ENCODE results near the gene TAF1D.

GRCh38 chr11:93767018-93767417 lies 25.7 kb upstream of the TAF1D start:
- TF ChIP-seq, protein P1, sequence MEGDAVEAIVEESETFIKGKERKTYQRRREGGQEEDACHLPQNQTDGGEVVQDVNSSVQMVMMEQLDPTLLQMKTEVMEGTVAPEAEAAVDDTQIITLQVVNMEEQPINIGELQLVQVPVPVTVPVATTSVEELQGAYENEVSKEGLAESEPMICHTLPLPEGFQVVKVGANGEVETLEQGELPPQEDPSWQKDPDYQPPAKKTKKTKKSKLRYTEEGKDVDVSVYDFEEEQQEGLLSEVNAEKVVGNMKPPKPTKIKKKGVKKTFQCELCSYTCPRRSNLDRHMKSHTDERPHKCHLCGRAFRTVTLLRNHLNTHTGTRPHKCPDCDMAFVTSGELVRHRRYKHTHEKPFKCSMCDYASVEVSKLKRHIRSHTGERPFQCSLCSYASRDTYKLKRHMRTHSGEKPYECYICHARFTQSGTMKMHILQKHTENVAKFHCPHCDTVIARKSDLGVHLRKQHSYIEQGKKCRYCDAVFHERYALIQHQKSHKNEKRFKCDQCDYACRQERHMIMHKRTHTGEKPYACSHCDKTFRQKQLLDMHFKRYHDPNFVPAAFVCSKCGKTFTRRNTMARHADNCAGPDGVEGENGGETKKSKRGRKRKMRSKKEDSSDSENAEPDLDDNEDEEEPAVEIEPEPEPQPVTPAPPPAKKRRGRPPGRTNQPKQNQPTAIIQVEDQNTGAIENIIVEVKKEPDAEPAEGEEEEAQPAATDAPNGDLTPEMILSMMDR (IDR thresholded peaks at IDR 0.05; ENCODE audit: insufficient read depth, low read depth, low read length), result no peak
- no peak for TF ChIP-seq EZH2 (IDR thresholded peaks at IDR 0.05; ENCODE audit: insufficient read depth, low read length)
